ELR (cell line): ENCODE data around the gene C16orf92.
"Not testable (repeated sequence)": the region's sequence is repeated elsewhere in the genome, so short reads cannot be mapped to it uniquely, and the experiment has no call there.

Source experiments
- DNase-seq: peaks from one replicate; pipeline ENCODE4 v3.0.0-alpha.2; 2015; ENCODE audit warnings: low read depth

The C16orf92 gene

GRCh38 chr16:30027588-30028437 lies 4.8 kb downstream of the C16orf92 start:
- DNase-seq: no peak

- no peak for DNase-seq
These were observed 5.6 kb downstream of the C16orf92 start for GRCh38 chr16:30028438-30029076.

- no peak for DNase-seq
These were observed 7.2 kb downstream of the C16orf92 start for GRCh38 chr16:30030011-30030685.

GRCh38 chr16:30030841-30031413 lies 7.9 kb downstream of the C16orf92 start, which contains the start of gene TLCD3B:
Gene TLCD3B, minus strand, starts transcription at chr16:30031271. Its CDS starts 744 bp downstream, at chr16:30030527.
- no peak for DNase-seq

- no peak for DNase-seq
These were observed 8.5 kb downstream of the C16orf92 start for GRCh38 chr16:30031477-30031918.

GRCh38 chr16:30032083-30032819 lies 9.3 kb downstream of the C16orf92 start:
- DNase-seq: peak; percentile 75

GRCh38 chr16:30033270-30033669 lies 10.3 kb downstream of the C16orf92 start:
- DNase-seq: no peak

GRCh38 chr16:30040221-30040620 lies 17.2 kb downstream of the C16orf92 start:
- DNase-seq: no peak

- DNase-seq: not testable (repeated sequence)
These were observed 17.7 kb downstream of the C16orf92 start for GRCh38 chr16:30040690-30041089.

- peak; percentile 72 for DNase-seq
These were observed 18.8 kb downstream of the C16orf92 start for GRCh38 chr16:30041841-30042240.

GRCh38 chr16:30046178-30046577 lies 23.2 kb downstream of the C16orf92 start:
- no peak for DNase-seq

- DNase-seq: no peak
These were observed 23.6 kb downstream of the C16orf92 start for GRCh38 chr16:30046588-30046987.

- DNase-seq: no peak
These were observed 26.9 kb downstream of the C16orf92 start for GRCh38 chr16:30049871-30050270.

- peak; percentile 89 for DNase-seq
These were observed 28.5 kb downstream of the C16orf92 start for GRCh38 chr16:30051518-30051917.

- DNase-seq: peak; percentile 97
These were observed 29.8 kb downstream of the C16orf92 start for GRCh38 chr16:30052671-30053372.

GRCh38 chr16:30053376-30054015 lies 30.5 kb downstream of the C16orf92 start:
- DNase-seq: peak; percentile 81

GRCh38 chr16:30054451-30054850 lies 31.5 kb downstream of the C16orf92 start:
- DNase-seq: peak; percentile 60

GRCh38 chr16:30054959-30055553 lies 32.1 kb downstream of the C16orf92 start:
- peak; percentile 53 for DNase-seq

GRCh38 chr16:30060346-30060745 lies 37.3 kb downstream of the C16orf92 start:
- DNase-seq: no peak
